PC-9 (cell line): ENCODE results near the gene SLC7A5.

ENCODE experiments used
- CTCF ChIP-seq: fragments of 200-600 bp; sonication (generic); conservative IDR thresholded peaks from 2 replicates; pipeline ENCODE4 v1.6.1; 2017; ENCODE audit warnings: mixed run types, antibody characterized with exemption, mild to moderate bottlenecking, moderate library complexity
- EZH2 ChIP-seq: fragments of 200-600 bp; sonication (generic); IDR thresholded peaks from 2 replicates; pipeline ENCODE4 v1.8.0; 2017; ENCODE audit warnings: antibody characterized with exemption, low read depth

- TF ChIP-seq CTCF (no peak), EZH2 (no peak)
These were observed 24.1 kb downstream of the SLC7A5 start for GRCh38 chr16:87845213-87845612.
